Spleen (tissue), 11 donors: ENCODE data around the gene ASB6. TPM values are rescaled to one million over a fixed set of nuclear protein-coding genes. Genes with fewer than 3 reads are reported as not detected.

ENCODE experiments used
- DNase-seq: peaks from one replicate; pipeline ENCODE4 v3.0.0-alpha.2; 2020
- H3K27ac ChIP-seq, 8 donors: fragments of 200-600 bp; sonication (generic) in 7 of 8; 1 replicate in 4 of 8; 2 replicates in 4 of 8; pipeline versions ENCODE4 v1.5.0 to v1.8.0; 2016 to 2021; ENCODE audit warnings: inconsistent platforms in 4 of 8, mild to moderate bottlenecking in 4 of 8, moderate library complexity in 1 of 8
- H3K27me3 ChIP-seq, 7 donors: fragments of 200-600 bp; sonication (generic) in 6 of 7; replicated peaks in 1 of 7; 1 replicate in 4 of 7; 2 replicates in 3 of 7; pipeline versions ENCODE4 v1.5.0 to v1.8.0; 2016 to 2021; ENCODE audit warnings: inconsistent platforms in 3 of 7, mild to moderate bottlenecking in 1 of 7
- H3K36me3 ChIP-seq, 6 donors: fragments of 200-600 bp; sonication (generic) in 5 of 6; 1 replicate in 4 of 6; 2 replicates in 2 of 6; pipeline versions ENCODE4 v1.5.0 to v1.8.0; 2016 to 2021; ENCODE audit warnings: inconsistent platforms in 2 of 6
- H3K4me1 ChIP-seq, 6 donors: fragments of 200-600 bp; sonication (generic) in 5 of 6; 1 replicate in 3 of 6; 2 replicates in 3 of 6; pipeline versions ENCODE4 v1.5.0 to v1.8.0; 2016 to 2021; ENCODE audit warnings: inconsistent platforms in 3 of 6
- H3K4me3 ChIP-seq, 8 donors: fragments of 200-600 bp; sonication (generic) in 7 of 8; 1 replicate in 4 of 8; 2 replicates in 4 of 8; pipeline versions ENCODE4 v1.5.0 to v1.8.0; 2016 to 2021; ENCODE audit warnings: inconsistent platforms in 4 of 8, mild to moderate bottlenecking in 4 of 8, moderate library complexity in 2 of 8
- H3K9me3 ChIP-seq, 8 donors: fragments of 200-600 bp; sonication (generic) in 7 of 8; 1 replicate in 4 of 8; 2 replicates in 4 of 8; pipeline versions ENCODE4 v1.5.0 to v1.8.0; 2016 to 2021; ENCODE audit warnings: inconsistent platforms in 4 of 8
- CTCF ChIP-seq, 11 experiments: fragments of 200-600 bp in 7 of 11; fragments of 450-650 bp in 4 of 11; sonication (generic) in 4 of 11; IDR thresholded peaks in 8 of 11; conservative IDR thresholded peaks in 3 of 11; 1 replicate in 7 of 11; 2 replicates in 4 of 11; pipeline versions ENCODE4 v1.4.0 to v1.8.0; 2016 to 2021; ENCODE audit warnings: antibody characterized with exemption in 11 of 11, inconsistent platforms in 4 of 11, mild to moderate bottlenecking in 1 of 11
- POLR2A ChIP-seq, 3 donors: fragments of 450-650 bp; IDR thresholded peaks; one replicate each; pipeline ENCODE4 v1.5.1; 2017; ENCODE audit warnings: antibody characterized with exemption in 3 of 3, mild to moderate bottlenecking in 1 of 3
- POLR2AphosphoS5 ChIP-seq, 3 donors: sonication (generic); formaldehyde crosslinking; IDR thresholded peaks; one replicate each; pipeline ENCODE4 v1.5.1; 2017; ENCODE audit warnings: antibody characterized with exemption in 3 of 3
- WGBS, 5 donors: extraction: QIAGEN DNeasy Blood & Tissue Kit in 3 of 5; methylation state at CpG; one replicate each; pipeline versions ENCODE4 v1.1.5 to v1.1.7; 2013 to 2018; 5-methylcytosine and 5-hydroxymethylcytosine counted together
- intact Hi-C: fragments of 100-400 bp; cut with DNase I; formaldehyde crosslinking; loops from one replicate; pipeline ENCODE4 v1.15.0; 2023; ENCODE audit warnings: low total_unique reads
- polyA plus RNA-seq, 3 donors: library from polyadenylated mRNA; stranded (reverse); fragments of 200-250 nt; gene quantifications; one replicate each; pipeline ENCODE4 v1.2.1, GENCODE V29; 2013
- total RNA-seq, 7 donors: library from RNA; depleted of rRNA in 3 of 7; stranded (reverse); fragments of >200 nt in 3 of 7; fragmentation: NEBNext Ultra II Directional in 4 of 7; extraction: Animal tissue kit (Norgen Biotek cat#: 25700) in 4 of 7; gene quantifications; one replicate each; pipeline versions ENCODE4 v1.1.0 to v1.2.1, GENCODE V29; 2016 to 2021
- donor health status: healthy with polysubstance abuse.
- donor health status: DM: no; HTN: no; CAD: no; lungs with moderate emphysema.
- donor health status: DM: no; HTN: no; CAD: no.
- donor health status: Bipolar disorder and iron deficiency.
- donor health status: healthy.
- donor health status: DM: no; HTN: no; CAD: no.
- donor health status: DM: yes; HTN: yes; CAD: no.

ASB6 gene
- total and polyA plus RNA-seq, 10 donors: 11.5 to 30.8 (median 21.3) TPM

- WGBS, 5 donors: 0 to 3% (median 1%) methylated on average over 4 to 24 of the region's 24 CpGs
- peak overlapping the region; percentile 26 to 83 (median 54) for H3K4me3 ChIP-seq
- no peak for DNase-seq
- intact Hi-C loops: loop anchor here (2.0 kb wide), 1 partner anchor 471 kb away; no protein-coding TSS in a partner anchor
- peaks cover 25 to 75% (median 53%) of the 10 kb centered on the region in 6 donors for H3K4me1 ChIP-seq
- H3K9me3 ChIP-seq: no peaks in the 10 kb centered on the region
- H3K27ac ChIP-seq: peak overlapping the region; percentile 84 to 91 (median 88)
- H3K36me3 ChIP-seq: no peaks in the 10 kb centered on the region
- TF ChIP-seq POLR2AphosphoS5 (IDR thresholded peaks at IDR 0.05) (no peak), POLR2A (IDR thresholded peaks at IDR 0.05) (no peak), CTCF (IDR thresholded peaks at IDR 0.05 in 8 of 11, conservative IDR thresholded peaks at IDR 0.05 in 3 of 11) (no peak)
- peaks cover 0 to 10% (median 0%) of the 10 kb centered on the region in 7 donors for H3K27me3 ChIP-seq
Measured at GRCh38 chr9:129610213-129610472, 31.8 kb downstream of the ASB6 start.

DNA sequence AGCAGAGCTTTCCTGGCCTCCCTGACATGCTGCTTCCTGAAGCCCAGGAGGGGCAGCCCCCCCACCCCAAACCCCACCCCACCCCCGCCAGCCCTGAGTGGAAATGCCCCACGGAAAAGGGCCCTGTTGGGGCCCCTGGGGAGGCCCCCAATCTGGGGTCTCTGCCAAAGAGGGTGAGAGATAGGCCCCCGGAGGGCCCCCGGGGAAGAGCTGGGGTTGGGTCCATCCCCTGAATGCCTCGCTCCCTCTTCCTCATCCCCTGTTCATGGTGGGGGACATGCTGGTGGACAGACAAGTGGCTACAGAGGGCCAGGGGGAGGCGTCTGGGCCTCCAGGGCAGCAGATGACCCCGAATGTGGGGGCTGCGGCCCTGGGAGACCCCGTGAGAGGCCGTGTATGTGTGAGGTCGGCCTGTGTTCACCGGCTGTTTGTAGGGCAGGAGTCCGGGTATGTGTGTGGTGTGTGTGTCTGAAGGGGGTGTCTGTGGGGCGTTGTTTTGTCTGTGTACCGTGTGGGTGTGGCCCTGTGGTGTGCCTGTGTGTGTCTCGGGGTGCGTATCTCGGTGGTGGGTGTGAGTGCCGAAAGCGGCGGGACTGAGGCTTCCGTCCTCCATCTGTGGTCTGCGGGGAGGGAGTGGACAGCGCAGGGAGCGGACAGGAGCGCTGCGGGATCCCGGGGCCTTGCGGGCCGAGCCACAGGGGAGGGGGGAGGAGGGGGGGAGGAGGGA lies 32.3 kb downstream of the ASB6 start:
- peak; percentile 85 for DNase-seq
- H3K4me3 ChIP-seq: peak overlapping the region in 5 of 8 donors; percentile 54 to 83 (median 59)
- 4 to 13% (median 10%) methylated on average over 11 to 29 of the region's 30 CpGs for WGBS, 5 donors

GRCh38 chr9:129608561-129609481 lies 33.1 kb downstream of the ASB6 start:
- intact Hi-C loops: no loop called here

More for the DNA sequence above, 32.3 kb downstream of the ASB6 start:
- Histone ChIP-seq H3K9me3 (no peaks in the 10 kb centered on the region), H3K4me1 (peaks cover 25 to 79% (median 55%) of the 10 kb centered on the region in 6 donors), H3K27me3 (peaks cover 0 to 10% (median 0%) of the 10 kb centered on the region in 7 donors), H3K36me3 (no peaks in the 10 kb centered on the region), H3K27ac (peak overlapping the region in 6 of 8 donors; percentile 79 to 91 (median 88))
- intact Hi-C loops: loop anchor here (2.0 kb wide), 1 partner anchor 471 kb away; no protein-coding TSS in a partner anchor
- TF ChIP-seq POLR2A (IDR thresholded peaks at IDR 0.05): no peak
- TF ChIP-seq POLR2AphosphoS5 (IDR thresholded peaks at IDR 0.05): peak; percentile 10 to 19 (median 19)
- TF ChIP-seq CTCF (IDR thresholded peaks at IDR 0.05 in 8 of 11, conservative IDR thresholded peaks at IDR 0.05 in 3 of 11): no peak

More at GRCh38 chr9:129608561-129609481, 33.1 kb downstream of the ASB6 start:
- TF ChIP-seq POLR2A (IDR thresholded peaks at IDR 0.05) (no peak), CTCF (IDR thresholded peaks at IDR 0.05 in 8 of 11, conservative IDR thresholded peaks at IDR 0.05 in 3 of 11) (no peak), POLR2AphosphoS5 (IDR thresholded peaks at IDR 0.05) (no peak)
- peak; percentile 78 for DNase-seq
- Histone ChIP-seq H3K9me3 (no peaks in the 10 kb centered on the region), H3K27ac (peak overlapping the region; percentile 5 to 91 (median 84)), H3K4me1 (peaks cover 25 to 77% (median 56%) of the 10 kb centered on the region in 6 donors), H3K27me3 (peaks cover 0 to 10% (median 0%) of the 10 kb centered on the region in 7 donors), H3K36me3 (no peaks in the 10 kb centered on the region), H3K4me3 (no peak overlapping the region)
- 75 to 84% (median 81%) methylated on average over 18 to 27 of the region's 27 CpGs for WGBS, 5 donors
